NCI-H1436 treated with DMSO at 0.1 percent for 48 hours (cell line): ENCODE data around the gene PRKCA.

ENCODE experiments used
- DNase-seq: peaks from one replicate; lab custom pipeline; 2025; lab: John Stamatoyannopoulos, UW

Gene PRKCA

GRCh38 chr17:66518677-66519076 is 216.3 kb downstream of the PRKCA start:
- no peak for DNase-seq

GRCh38 chr17:66519154-66519553 is 216.7 kb downstream of the PRKCA start:
- DNase-seq: no peak

- no peak for DNase-seq
Measured at GRCh38 chr17:66520999-66521398, 218.6 kb downstream of the PRKCA start.

GRCh38 chr17:66522591-66523272 is 220.3 kb downstream of the PRKCA start:
- no peak for DNase-seq

GRCh38 chr17:66523378-66524200 is 221.2 kb downstream of the PRKCA start:
- no peak for DNase-seq

GRCh38 chr17:66524877-66525276 is 222.5 kb downstream of the PRKCA start:
- DNase-seq: no peak

- no peak for DNase-seq
Measured at GRCh38 chr17:66525338-66525737, 222.9 kb downstream of the PRKCA start.

- DNase-seq: no peak
Measured at GRCh38 chr17:66526827-66527226, 224.4 kb downstream of the PRKCA start.

- no peak for DNase-seq
Measured at GRCh38 chr17:66527335-66527734, 224.9 kb downstream of the PRKCA start.

GRCh38 chr17:66531851-66532295 is 229.5 kb downstream of the PRKCA start:
- DNase-seq: no peak

GRCh38 chr17:66533572-66533971 is 231.2 kb downstream of the PRKCA start:
- DNase-seq: no peak

- DNase-seq: no peak
Measured at GRCh38 chr17:66533986-66534385, 231.6 kb downstream of the PRKCA start.

- no peak for DNase-seq
Measured at GRCh38 chr17:66535611-66536010, 233.2 kb downstream of the PRKCA start.

- no peak for DNase-seq
Measured at GRCh38 chr17:66537502-66537901, 235.1 kb downstream of the PRKCA start.

GRCh38 chr17:66538776-66539175 is 236.4 kb downstream of the PRKCA start:
- DNase-seq: no peak

GRCh38 chr17:66540131-66540781 is 237.8 kb downstream of the PRKCA start:
- no peak for DNase-seq

- DNase-seq: no peak
Measured at GRCh38 chr17:66541461-66542128, 239.2 kb downstream of the PRKCA start.

GRCh38 chr17:66542129-66542966 is 239.9 kb downstream of the PRKCA start:
- no peak for DNase-seq

GRCh38 chr17:66542967-66543520 is 240.6 kb downstream of the PRKCA start:
- no peak for DNase-seq

GRCh38 chr17:66543526-66543925 is 241.1 kb downstream of the PRKCA start:
- DNase-seq: no peak

- no peak for DNase-seq
Measured at GRCh38 chr17:66545918-66546317, 243.5 kb downstream of the PRKCA start.
